VCaP (cell line): ENCODE data around the gene TTC1.
"Not testable (repeated sequence)": the region's sequence is repeated elsewhere in the genome, so short reads cannot be mapped to it uniquely, and the experiment has no call there.

Experiments used
- H3K27ac ChIP-seq: fragments of 450-650 bp; 2 replicates; pipeline ENCODE4 v1.5.1; 2017
- TF ChIP-seq, protein P1 (sequence below): fragments of 450-650 bp; conservative IDR thresholded peaks from 2 replicates; pipeline ENCODE4 v1.5.1; 2017; ENCODE audit warnings: mild to moderate bottlenecking, moderate library complexity

Gene TTC1

DNA sequence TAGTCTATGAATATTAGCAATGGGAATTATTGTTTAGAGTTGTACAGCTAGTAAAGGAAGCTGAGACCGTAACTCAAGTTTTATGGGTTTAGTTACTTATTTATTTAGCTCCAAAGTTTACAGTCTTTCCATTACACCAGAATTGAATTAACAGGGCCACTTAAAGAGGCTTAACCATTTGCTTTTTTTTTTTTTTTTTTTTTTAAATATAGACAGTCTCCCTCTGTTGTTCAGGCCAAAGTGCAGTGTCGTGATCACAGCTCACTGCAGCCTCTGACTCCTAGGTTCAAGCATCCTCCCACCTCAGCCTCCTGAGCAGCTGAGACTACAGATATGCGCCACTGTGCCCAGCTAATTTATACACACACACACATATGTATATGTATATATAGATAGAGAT, 1.4 kb upstream of the TTC1 start:
- TF ChIP-seq, protein P1, sequence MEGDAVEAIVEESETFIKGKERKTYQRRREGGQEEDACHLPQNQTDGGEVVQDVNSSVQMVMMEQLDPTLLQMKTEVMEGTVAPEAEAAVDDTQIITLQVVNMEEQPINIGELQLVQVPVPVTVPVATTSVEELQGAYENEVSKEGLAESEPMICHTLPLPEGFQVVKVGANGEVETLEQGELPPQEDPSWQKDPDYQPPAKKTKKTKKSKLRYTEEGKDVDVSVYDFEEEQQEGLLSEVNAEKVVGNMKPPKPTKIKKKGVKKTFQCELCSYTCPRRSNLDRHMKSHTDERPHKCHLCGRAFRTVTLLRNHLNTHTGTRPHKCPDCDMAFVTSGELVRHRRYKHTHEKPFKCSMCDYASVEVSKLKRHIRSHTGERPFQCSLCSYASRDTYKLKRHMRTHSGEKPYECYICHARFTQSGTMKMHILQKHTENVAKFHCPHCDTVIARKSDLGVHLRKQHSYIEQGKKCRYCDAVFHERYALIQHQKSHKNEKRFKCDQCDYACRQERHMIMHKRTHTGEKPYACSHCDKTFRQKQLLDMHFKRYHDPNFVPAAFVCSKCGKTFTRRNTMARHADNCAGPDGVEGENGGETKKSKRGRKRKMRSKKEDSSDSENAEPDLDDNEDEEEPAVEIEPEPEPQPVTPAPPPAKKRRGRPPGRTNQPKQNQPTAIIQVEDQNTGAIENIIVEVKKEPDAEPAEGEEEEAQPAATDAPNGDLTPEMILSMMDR = no peak
- no peak overlapping the region for H3K27ac ChIP-seq

DNA sequence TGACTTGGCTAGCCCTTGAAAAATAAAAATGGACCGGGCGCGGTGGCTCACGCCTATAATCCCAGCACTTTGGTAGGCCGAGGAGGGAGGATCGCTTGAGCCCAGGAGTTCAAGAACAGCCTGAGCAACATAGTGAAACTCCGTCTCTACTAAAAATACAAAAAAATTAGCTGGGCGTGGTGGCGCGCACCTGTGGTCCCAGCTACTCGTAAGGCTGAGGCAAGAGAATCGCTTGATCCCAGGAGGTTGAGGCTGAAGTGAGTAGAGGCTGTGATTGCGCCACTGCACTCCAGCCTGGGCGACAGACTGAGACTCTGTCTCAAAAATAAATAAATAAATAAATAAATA, 436 bp upstream of the TTC1 start:
- peak overlapping the region; percentile 66; the same call in 1 of the 2 replicates for H3K27ac ChIP-seq

DNA sequence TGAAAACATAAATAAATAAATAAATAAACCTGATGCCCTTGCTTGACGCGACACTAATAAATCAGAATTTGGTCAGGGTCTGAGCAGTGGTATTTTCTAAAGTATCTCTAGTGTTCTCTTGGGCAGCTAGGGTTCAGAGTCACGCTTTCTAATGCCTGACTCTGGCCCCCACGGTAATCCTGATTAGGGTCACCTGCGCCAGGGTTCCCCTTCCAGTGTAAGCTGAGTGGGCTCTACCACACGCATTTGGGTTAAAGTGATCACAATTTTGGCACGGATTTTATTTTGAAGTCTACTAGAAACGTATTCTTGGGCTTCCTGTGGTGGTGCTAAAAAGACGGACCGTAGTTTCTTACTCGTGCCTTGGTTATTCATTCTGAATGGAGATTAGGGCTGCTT, 651 bp downstream of the TTC1 start:
- H3K27ac ChIP-seq = peak overlapping the region; percentile 66
- TF ChIP-seq, protein P1 = no peak

DNA sequence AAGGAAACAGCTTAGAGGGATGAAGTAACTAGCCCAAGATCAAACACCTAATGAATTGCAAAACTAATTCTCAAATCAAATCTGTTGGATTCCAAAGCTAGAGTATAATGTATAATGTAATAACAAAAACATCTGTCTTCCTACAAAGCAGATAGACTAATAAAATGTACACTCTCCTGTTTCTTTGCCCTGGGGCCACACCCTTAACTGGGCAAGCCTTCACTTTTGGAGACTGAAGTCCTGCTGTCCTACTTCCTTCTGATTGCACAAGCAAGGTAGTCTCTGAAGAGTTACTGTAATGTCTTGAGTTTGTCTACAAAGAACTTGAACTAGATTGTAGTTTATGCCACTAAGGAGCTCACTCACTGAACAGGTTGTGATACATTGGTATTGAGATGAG, 2.5 kb downstream of the TTC1 start:
- H3K27ac ChIP-seq = no peak overlapping the region
- TF ChIP-seq, protein P1 = no peak

DNA sequence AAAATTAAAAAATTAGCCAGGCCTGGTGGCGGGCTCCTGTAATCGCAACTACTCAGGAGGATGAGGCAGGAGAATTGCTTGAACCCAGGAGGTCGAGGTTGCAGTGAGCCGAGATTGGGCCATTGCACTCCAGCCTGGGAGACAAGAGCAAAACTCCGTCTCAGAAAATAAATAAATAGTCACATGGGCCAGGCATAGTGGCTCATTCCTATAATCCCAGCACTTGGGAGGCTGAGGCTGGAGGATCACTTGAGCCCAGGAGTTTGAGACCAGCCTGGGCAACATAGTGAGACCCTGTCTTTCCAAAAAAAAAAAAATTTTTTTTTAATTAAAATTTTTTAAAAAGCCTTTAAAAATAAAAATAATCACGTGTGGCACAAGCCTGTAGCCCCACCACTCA, 5.3 kb downstream of the TTC1 start:
- H3K27ac ChIP-seq = not testable (repeated sequence)

DNA sequence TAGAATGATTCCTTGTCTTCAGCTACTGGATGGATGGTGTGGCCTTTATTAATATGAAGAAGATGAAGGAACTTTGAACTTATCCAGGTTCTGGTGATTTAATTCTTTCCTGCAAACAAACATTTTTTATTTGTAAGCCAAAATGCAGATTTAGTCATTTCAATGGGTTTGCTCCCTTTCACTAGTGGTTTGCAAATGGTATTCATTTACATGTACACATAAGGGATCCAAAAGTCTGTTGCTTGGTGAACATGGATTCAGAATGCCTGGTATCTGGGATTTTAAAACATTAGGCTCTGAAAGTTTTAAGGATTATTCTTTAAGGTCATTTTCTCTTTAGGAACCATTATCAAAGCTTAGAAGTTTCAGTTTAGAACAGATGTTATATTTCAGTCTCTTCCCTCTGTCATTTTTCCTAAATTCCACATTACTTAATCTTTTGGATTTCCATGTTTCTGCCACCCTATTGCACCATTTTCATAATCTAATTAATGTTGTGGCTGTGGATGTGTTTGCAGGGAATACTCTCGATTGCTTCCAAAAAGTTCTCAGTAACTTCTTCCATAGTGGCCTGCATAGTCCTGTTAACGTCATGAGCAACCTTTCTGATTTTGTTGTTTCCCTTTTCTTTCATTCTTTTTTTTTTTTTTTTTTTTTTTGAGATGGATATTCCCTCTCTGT, 10.1 kb downstream of the TTC1 start:
- H3K27ac ChIP-seq = no peak overlapping the region
- TF ChIP-seq, protein P1 = no peak

DNA sequence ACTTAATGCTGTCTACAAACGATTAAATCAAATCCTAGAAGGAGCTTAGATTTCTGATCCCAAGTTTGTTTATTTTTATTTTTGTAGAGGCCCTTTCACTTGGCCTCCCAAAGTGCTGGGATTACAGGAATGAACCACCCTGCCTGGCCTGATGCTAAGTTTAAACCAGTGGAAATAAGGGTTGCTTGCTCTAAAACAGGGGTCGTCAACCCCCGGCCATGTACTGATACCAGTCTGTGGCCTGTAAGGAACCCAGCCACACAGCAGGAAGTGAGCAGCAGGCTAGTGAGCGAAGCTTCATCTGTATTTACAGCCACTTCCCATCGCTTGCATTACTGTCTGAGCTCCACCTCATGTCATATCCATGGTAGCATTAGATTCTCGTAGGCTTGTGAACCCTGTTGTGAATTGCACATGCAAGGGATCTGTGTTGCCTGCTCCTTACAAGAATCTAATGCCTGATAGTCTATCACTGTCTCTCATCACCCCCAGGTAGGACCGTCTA, 11.4 kb downstream of the TTC1 start:
- no peak overlapping the region for H3K27ac ChIP-seq
- TF ChIP-seq, protein P1 = no peak

DNA sequence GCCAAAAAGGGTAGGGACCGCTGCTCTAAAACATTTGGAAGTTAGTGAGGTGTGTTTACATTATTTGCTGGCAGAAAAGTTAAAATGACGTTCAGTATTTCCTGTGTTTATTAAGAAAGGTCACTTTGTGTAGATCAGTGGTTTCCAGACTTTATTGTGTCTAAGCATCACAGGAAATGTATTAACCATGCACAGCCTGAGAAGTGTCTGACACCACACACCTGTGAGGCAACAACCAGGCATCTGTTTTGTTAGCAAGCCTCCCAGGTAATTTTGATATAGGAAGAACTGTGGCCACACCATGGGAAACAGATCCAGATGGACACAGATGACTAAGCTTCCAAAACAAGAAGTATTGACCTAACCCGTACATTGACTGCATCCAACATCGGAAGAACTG, 12.0 kb downstream of the TTC1 start:
- H3K27ac ChIP-seq = no peak overlapping the region
- TF ChIP-seq, protein P1 = no peak
